Osteoblast (primary cell): ENCODE results near the gene SDR9C7. TPM values are rescaled to one million over a fixed set of nuclear protein-coding genes. Genes with fewer than 3 reads are reported as not detected.
"Not testable (repeated sequence)": the region's sequence is repeated elsewhere in the genome, so short reads cannot be mapped to it uniquely, and the experiment has no call there.

ENCODE experiments used
- DNase-seq: peaks from one replicate; pipeline ENCODE4 v3.0.0; 2011; ENCODE audit warnings: low spot score, mixed read lengths; ENCODE audit not compliant: insufficient read length; ENCODE audit errors: missing footprints
- H2AFZ ChIP-seq: 2 replicates; pipeline ENCODE4 v1.6.0; 2011; ENCODE audit warnings: mild to moderate bottlenecking, low read length
- H3K27ac ChIP-seq: 2 replicates; pipeline ENCODE4 v1.5.1; 2011; ENCODE audit warnings: mild to moderate bottlenecking, low read depth, low read length, moderate library complexity
- H3K27me3 ChIP-seq: 2 replicates; pipeline ENCODE4 v1.6.0; 2012; ENCODE audit warnings: mild to moderate bottlenecking, control low read depth, inconsistent platforms, low read length, moderate library complexity; ENCODE audit not compliant: insufficient read depth
- H3K36me3 ChIP-seq: 2 replicates; pipeline ENCODE4 v1.5.1; 2011; ENCODE audit warnings: mild to moderate bottlenecking, low read length, control low read depth, moderate library complexity; ENCODE audit not compliant: insufficient read depth
- H3K4me1 ChIP-seq: 2 replicates; pipeline ENCODE4 v1.5.1; 2011; ENCODE audit warnings: mild to moderate bottlenecking, low read length, control low read depth, moderate library complexity; ENCODE audit not compliant: insufficient read depth
- H3K4me2 ChIP-seq: 2 replicates; pipeline ENCODE4 v1.6.0; 2011; ENCODE audit warnings: mild to moderate bottlenecking, low read length; ENCODE audit not compliant: insufficient read depth
- H3K4me3 ChIP-seq: fragments of 200-600 bp; sonication (generic); 3 replicates; pipeline ENCODE4 v1.5.1; 2012; ENCODE audit warnings: mild to moderate bottlenecking, low read length, inconsistent platforms; ENCODE audit not compliant: insufficient read depth
- H3K79me2 ChIP-seq: 2 replicates; pipeline ENCODE4 v1.6.0; 2012; ENCODE audit warnings: mild to moderate bottlenecking, low read length, control low read depth, inconsistent platforms; ENCODE audit not compliant: insufficient read depth
- H3K9me3 ChIP-seq: 2 replicates; pipeline ENCODE4 v1.5.1; 2011; ENCODE audit warnings: low read depth, low read length, control low read depth
- H4K20me1 ChIP-seq: 2 replicates; pipeline ENCODE4 v1.6.0; 2012; ENCODE audit warnings: mild to moderate bottlenecking, low read length, control low read depth; ENCODE audit not compliant: insufficient read depth
- total RNA-seq: library from RNA; depleted of rRNA; stranded (reverse); fragments of >200 nt; gene quantifications from 2 replicates; pipeline ENCODE4 v1.2.3, GENCODE V29; 2012
- TF ChIP-seq, protein P1 (sequence below): IDR thresholded peaks from 2 replicates; pipeline ENCODE4 v1.5.1; 2011; ENCODE audit warnings: mild to moderate bottlenecking, low read depth, low read length, moderate library complexity; ENCODE audit errors: extremely low read depth

SDR9C7 gene
- total RNA-seq: not detected in 2 replicates

GRCh38 chr12:56933826-56934625, at the start of gene SDR9C7:
Gene SDR9C7 (minus strand): TSS chr12:56934408. CDS start chr12:56934261, 147 bp downstream.
- Histone ChIP-seq H3K27ac (no peak within 1 kb of the TSS), H3K9me3 (no peaks in the 10 kb centered on the region), H3K4me1 (no peaks in the 10 kb centered on the region), H2AFZ (no peak within 1 kb of the TSS), H4K20me1 (no peaks in the 10 kb centered on the region), H3K36me3 (no peaks in the 10 kb centered on the region), H3K4me3 (no peak within 1 kb of the TSS), H3K4me2 (no peak within 1 kb of the TSS), H3K27me3 (peaks cover 28% of the 10 kb centered on the region), H3K79me2 (no peaks in the 10 kb centered on the region)
- TF ChIP-seq, protein P1, sequence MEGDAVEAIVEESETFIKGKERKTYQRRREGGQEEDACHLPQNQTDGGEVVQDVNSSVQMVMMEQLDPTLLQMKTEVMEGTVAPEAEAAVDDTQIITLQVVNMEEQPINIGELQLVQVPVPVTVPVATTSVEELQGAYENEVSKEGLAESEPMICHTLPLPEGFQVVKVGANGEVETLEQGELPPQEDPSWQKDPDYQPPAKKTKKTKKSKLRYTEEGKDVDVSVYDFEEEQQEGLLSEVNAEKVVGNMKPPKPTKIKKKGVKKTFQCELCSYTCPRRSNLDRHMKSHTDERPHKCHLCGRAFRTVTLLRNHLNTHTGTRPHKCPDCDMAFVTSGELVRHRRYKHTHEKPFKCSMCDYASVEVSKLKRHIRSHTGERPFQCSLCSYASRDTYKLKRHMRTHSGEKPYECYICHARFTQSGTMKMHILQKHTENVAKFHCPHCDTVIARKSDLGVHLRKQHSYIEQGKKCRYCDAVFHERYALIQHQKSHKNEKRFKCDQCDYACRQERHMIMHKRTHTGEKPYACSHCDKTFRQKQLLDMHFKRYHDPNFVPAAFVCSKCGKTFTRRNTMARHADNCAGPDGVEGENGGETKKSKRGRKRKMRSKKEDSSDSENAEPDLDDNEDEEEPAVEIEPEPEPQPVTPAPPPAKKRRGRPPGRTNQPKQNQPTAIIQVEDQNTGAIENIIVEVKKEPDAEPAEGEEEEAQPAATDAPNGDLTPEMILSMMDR: no peak
- DNase-seq: no peak

DNA sequence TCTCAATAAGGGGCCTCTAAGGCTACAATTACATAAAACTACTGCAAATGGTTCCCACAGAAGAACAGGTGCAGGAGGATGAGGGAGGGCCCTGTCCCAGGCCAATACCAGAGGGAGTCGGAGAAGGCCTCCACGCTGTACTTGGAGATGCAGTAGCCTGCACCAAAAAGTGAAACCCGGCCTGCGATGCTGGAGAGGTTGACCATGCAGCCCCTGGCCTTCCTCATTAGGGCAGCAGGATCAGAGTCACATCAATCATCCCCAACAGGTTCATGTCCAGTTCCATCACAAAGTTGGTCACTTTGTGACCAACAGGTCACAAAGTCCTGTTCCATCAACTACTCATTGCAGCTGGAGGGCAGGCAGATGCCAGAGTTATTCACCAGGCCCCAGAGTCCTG, 49.2 kb upstream of the SDR9C7 start:
- H4K20me1 ChIP-seq: no peaks in the 10 kb centered on the region
- H3K4me2 ChIP-seq: no peak overlapping the region
- no peaks in the 10 kb centered on the region for H3K36me3 ChIP-seq
- no peak overlapping the region for H3K27ac ChIP-seq
- no peak for DNase-seq
- no peaks in the 10 kb centered on the region for H3K79me2 ChIP-seq
- no peaks in the 10 kb centered on the region for H3K27me3 ChIP-seq
- H2AFZ ChIP-seq: no peak overlapping the region
- H3K4me1 ChIP-seq: no peaks in the 10 kb centered on the region
- H3K9me3 ChIP-seq: no peaks in the 10 kb centered on the region
- TF ChIP-seq, protein P1: no peak
- no peak overlapping the region for H3K4me3 ChIP-seq

- not testable (repeated sequence) for H3K36me3 ChIP-seq, H3K79me2 ChIP-seq, H3K9me3 ChIP-seq, H4K20me1 ChIP-seq, H3K4me2 ChIP-seq, H3K4me1 ChIP-seq, DNase-seq, H3K27ac ChIP-seq, H3K4me3 ChIP-seq, H2AFZ ChIP-seq, H3K27me3 ChIP-seq
These were observed 48.5 kb upstream of the SDR9C7 start for GRCh38 chr12:56982578-56983236.

DNA sequence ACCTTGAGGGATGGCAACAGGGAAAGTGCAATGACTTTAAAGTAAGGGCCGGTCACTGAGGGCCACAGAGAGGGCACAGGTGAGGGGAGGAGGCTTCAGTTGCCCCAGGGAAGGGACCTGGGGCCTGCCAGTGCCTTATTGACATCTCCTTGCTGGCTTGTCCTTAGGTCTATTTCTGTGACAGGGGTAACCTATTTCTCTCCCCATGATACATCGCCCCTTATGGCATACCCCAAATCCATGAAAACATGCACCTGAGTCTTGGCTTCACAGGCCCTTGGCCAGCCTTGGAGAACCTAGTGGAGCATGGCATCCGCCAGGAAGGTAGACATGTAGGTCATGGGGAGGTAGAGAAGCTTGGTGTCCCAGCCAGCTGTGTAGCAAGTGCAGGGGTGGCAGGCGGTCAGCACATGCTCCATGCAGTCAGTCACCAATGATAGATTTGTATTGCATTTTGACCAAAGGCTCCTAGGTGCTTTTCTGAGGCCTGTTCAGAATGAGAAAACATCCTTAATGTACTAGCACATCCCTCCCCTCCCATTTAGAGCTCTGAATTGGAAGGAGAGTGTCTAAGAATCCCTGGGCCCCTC, 46.8 kb upstream of the SDR9C7 start:
- TF ChIP-seq, protein P1: no peak
- no peaks in the 10 kb centered on the region for H3K4me1 ChIP-seq
- no peak overlapping the region for H3K4me2 ChIP-seq
- H3K27me3 ChIP-seq: no peaks in the 10 kb centered on the region
- no peaks in the 10 kb centered on the region for H4K20me1 ChIP-seq
- DNase-seq: no peak
- no peak overlapping the region for H3K27ac ChIP-seq
- no peak overlapping the region for H3K4me3 ChIP-seq
- H2AFZ ChIP-seq: no peak overlapping the region
- H3K36me3 ChIP-seq: no peaks in the 10 kb centered on the region
- H3K79me2 ChIP-seq: no peaks in the 10 kb centered on the region
- no peaks in the 10 kb centered on the region for H3K9me3 ChIP-seq
